Measurements from ENCODE around the gene ARPC5L. TPM values are rescaled to one million over a fixed set of nuclear protein-coding genes. Genes with fewer than 3 reads are reported as not detected.

The ARPC5L gene
- total and polyA plus RNA-seq, 2 of the 13 experiments (the other 11 are each of a cell fraction or from before 2014, with no cell fraction given): 29.9 to 33.8 TPM

DNA sequence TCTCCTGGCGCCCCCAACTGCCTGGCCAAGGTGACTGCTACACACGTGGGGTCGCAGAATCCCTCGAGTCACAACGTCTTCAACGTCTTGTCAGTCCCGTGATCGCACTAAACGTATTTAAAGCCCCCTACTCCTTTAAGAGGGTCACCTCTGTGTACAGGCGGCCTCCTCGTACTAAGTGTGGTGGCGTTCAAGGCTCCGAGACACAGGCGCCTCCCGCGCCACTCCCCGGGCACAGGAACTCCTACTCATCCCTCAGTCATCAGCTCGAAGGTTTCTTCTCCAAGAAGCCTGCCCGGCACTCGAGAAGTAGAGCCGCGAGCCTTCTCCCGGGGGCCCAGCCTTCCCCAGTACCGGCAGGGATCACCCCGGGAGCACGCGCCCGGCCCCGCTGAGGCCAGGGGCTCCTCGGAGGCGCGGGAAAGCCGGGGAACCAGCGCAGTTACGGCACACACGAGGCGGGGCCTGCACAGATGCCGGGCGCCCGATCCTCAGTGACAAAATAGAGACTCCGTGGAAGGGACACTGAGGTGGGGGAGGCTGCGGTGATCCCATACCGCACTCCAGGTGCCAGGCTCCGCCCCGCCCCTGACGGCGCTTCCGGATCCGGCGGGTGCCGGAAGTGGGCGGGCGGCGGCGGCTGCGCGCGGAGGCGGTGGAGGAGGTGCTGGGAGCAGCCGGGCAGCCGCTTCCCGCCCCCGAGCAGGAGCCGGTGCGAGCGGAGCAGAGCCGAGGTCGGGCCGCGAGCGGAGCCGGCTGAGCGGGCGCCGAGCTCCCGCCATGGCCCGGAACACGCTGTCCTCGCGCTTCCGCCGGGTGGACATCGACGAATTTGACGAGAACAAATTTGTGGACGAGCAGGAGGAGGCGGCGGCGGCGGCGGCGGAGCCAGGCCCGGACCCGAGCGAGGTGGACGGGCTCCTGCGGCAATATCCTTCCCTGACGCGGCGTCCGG, 6.9 kb downstream of the ARPC5L start (continued):
- TF ChIP-seq, protein P1, sequence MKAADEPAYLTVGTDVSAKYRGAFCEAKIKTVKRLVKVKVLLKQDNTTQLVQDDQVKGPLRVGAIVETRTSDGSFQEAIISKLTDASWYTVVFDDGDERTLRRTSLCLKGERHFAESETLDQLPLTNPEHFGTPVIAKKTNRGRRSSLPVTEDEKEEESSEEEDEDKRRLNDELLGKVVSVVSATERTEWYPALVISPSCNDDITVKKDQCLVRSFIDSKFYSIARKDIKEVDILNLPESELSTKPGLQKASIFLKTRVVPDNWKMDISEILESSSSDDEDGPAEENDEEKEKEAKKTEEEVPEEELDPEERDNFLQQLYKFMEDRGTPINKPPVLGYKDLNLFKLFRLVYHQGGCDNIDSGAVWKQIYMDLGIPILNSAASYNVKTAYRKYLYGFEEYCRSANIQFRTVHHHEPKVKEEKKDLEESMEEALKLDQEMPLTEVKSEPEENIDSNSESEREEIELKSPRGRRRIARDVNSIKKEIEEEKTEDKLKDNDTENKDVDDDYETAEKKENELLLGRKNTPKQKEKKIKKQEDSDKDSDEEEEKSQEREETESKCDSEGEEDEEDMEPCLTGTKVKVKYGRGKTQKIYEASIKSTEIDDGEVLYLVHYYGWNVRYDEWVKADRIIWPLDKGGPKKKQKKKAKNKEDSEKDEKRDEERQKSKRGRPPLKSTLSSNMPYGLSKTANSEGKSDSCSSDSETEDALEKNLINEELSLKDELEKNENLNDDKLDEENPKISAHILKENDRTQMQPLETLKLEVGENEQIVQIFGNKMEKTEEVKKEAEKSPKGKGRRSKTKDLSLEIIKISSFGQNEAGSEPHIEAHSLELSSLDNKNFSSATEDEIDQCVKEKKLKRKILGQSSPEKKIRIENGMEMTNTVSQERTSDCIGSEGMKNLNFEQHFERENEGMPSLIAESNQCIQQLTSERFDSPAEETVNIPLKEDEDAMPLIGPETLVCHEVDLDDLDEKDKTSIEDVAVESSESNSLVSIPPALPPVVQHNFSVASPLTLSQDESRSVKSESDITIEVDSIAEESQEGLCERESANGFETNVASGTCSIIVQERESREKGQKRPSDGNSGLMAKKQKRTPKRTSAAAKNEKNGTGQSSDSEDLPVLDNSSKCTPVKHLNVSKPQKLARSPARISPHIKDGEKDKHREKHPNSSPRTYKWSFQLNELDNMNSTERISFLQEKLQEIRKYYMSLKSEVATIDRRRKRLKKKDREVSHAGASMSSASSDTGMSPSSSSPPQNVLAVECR (CRISPR knock-in tag; IDR thresholded peaks at IDR 0.05; ENCODE audit: borderline replicate concordance): peak; percentile 86
- TF ChIP-seq, protein P2, sequence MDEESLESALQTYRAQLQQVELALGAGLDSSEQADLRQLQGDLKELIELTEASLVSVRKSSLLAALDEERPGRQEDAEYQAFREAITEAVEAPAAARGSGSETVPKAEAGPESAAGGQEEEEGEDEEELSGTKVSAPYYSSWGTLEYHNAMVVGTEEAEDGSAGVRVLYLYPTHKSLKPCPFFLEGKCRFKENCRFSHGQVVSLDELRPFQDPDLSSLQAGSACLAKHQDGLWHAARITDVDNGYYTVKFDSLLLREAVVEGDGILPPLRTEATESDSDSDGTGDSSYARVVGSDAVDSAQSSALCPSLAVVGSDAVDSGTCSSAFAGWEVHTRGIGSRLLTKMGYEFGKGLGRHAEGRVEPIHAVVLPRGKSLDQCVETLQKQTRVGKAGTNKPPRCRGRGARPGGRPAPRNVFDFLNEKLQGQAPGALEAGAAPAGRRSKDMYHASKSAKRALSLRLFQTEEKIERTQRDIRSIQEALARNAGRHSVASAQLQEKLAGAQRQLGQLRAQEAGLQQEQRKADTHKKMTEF (CRISPR knock-in tag; IDR thresholded peaks at IDR 0.05): peak; percentile 35
- TF ChIP-seq, protein P3, sequence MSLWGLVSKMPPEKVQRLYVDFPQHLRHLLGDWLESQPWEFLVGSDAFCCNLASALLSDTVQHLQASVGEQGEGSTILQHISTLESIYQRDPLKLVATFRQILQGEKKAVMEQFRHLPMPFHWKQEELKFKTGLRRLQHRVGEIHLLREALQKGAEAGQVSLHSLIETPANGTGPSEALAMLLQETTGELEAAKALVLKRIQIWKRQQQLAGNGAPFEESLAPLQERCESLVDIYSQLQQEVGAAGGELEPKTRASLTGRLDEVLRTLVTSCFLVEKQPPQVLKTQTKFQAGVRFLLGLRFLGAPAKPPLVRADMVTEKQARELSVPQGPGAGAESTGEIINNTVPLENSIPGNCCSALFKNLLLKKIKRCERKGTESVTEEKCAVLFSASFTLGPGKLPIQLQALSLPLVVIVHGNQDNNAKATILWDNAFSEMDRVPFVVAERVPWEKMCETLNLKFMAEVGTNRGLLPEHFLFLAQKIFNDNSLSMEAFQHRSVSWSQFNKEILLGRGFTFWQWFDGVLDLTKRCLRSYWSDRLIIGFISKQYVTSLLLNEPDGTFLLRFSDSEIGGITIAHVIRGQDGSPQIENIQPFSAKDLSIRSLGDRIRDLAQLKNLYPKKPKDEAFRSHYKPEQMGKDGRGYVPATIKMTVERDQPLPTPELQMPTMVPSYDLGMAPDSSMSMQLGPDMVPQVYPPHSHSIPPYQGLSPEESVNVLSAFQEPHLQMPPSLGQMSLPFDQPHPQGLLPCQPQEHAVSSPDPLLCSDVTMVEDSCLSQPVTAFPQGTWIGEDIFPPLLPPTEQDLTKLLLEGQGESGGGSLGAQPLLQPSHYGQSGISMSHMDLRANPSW (CRISPR knock-in tag; IDR thresholded peaks at IDR 0.05; ENCODE audit: borderline replicate concordance): no peak; the same call in 1 of the 2 replicates
- no peak for TF ChIP-seq ZNF577 (CRISPR knock-in tag; IDR thresholded peaks at IDR 0.05; ENCODE audit: borderline replicate concordance, low read depth)
- peak; percentile 80 for TF ChIP-seq ZNF501 (CRISPR knock-in tag; IDR thresholded peaks at IDR 0.05)
- TF ChIP-seq, protein P4, sequence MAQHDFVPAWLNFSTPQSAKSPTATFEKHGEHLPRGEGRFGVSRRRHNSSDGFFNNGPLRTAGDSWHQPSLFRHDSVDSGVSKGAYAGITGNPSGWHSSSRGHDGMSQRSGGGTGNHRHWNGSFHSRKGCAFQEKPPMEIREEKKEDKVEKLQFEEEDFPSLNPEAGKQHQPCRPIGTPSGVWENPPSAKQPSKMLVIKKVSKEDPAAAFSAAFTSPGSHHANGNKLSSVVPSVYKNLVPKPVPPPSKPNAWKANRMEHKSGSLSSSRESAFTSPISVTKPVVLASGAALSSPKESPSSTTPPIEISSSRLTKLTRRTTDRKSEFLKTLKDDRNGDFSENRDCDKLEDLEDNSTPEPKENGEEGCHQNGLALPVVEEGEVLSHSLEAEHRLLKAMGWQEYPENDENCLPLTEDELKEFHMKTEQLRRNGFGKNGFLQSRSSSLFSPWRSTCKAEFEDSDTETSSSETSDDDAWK (CRISPR knock-in tag; IDR thresholded peaks at IDR 0.05): no peak
- TF ChIP-seq STAT5B (CRISPR knock-in tag; IDR thresholded peaks at IDR 0.05): 0 out of 2 replicates have a peak, but pooled peaks have one; percentile 58
- TF ChIP-seq BRD4 (CRISPR knock-in tag; IDR thresholded peaks at IDR 0.05): no peak
- TF ChIP-seq ZNF605 (CRISPR knock-in tag; IDR thresholded peaks at IDR 0.05): no peak; the same call in 1 of the 2 replicates
- peak; percentile 81; the same call in 1 of the 2 replicates for TF ChIP-seq SPEN (CRISPR knock-in tag; IDR thresholded peaks at IDR 0.05; ENCODE audit: low read depth)
- peak; percentile 87 for TF ChIP-seq DMAP1 (CRISPR knock-in tag; IDR thresholded peaks at IDR 0.05)
- TF ChIP-seq ATAD3A (CRISPR knock-in tag; IDR thresholded peaks at IDR 0.05): no peak
- TF ChIP-seq ZNF589 (CRISPR knock-in tag; conservative IDR thresholded peaks at IDR 0.05): no peak
- no peak for TF ChIP-seq ZNF264 (CRISPR knock-in tag; IDR thresholded peaks at IDR 0.05)
- TF ChIP-seq, protein P5, sequence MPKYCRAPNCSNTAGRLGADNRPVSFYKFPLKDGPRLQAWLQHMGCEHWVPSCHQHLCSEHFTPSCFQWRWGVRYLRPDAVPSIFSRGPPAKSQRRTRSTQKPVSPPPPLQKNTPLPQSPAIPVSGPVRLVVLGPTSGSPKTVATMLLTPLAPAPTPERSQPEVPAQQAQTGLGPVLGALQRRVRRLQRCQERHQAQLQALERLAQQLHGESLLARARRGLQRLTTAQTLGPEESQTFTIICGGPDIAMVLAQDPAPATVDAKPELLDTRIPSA (CRISPR knock-in tag; IDR thresholded peaks at IDR 0.05; ENCODE audit: borderline replicate concordance): no peak
- TF ChIP-seq, protein P6, sequence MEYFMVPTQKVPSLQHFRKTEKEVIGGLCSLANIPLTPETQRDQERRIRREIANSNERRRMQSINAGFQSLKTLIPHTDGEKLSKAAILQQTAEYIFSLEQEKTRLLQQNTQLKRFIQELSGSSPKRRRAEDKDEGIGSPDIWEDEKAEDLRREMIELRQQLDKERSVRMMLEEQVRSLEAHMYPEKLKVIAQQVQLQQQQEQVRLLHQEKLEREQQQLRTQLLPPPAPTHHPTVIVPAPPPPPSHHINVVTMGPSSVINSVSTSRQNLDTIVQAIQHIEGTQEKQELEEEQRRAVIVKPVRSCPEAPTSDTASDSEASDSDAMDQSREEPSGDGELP (IDR thresholded peaks at IDR 0.05; ENCODE audit: borderline replicate concordance, low read depth): no peak; the same call in 1 of the 2 replicates
- no peak for TF ChIP-seq KDM3A (CRISPR knock-in tag; IDR thresholded peaks at IDR 0.05; ENCODE audit: low read depth)
